HG03439 (cell line): ENCODE results near the gene EXOC3L4.
"Not testable (repeated sequence)": the region's sequence is repeated elsewhere in the genome, so short reads cannot be mapped to it uniquely, and the experiment has no call there.

Experiments
- ATAC-seq: cut with Tn5 transposase; IDR thresholded peaks from one replicate; pipeline ENCODE4 v1.9.1; 2021; ENCODE audit warnings: mild to moderate bottlenecking, moderate library complexity; ENCODE audit not compliant: unreplicated experiment

Gene EXOC3L4

DNA sequence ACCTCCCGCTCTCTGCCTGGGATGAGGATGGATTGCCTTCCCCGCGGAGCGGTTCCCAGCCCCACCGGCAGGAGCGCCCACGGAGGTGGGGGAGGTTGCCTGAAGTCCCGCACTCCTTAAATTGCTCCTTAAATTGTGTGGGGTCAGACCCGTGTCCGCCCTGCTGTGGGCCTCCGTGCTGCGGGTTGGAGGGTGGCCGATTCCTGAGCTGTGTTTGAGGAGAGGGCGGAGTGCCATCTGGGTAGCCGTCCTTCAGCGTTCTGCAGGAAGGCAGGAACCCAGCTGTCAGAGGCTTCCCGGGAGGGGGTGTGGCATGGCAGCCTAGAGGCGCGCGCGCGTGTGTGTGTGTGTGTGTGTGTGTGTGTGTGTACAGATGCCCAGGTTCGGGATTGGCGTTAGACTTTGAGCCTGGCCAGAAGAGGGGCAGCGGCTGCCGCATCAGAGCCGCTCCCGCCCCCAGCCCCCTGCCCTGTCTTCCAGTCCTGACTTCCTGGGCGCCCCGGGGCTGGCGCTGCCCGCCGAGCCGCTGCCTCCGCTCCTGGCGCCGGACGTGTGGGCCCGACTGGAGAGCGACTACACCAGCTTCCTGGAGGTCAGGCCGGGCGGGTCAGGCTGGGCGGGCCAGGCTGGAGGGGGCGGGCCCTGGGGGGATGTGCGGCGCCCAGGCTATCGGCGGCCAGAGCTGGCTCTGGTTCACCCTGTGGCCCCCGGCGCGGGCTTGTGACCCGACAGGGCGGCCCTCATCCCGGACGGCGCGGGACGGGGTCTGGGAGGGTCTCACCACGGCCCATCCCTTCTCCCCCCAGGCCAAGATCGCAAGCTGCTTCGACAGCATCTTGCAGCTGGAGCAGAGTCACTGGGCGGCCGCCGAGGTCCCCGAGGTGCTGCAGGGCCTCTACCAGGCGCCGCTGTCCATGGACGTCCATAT is 9.2 kb downstream of the EXOC3L4 start:
- ATAC-seq = no peak

DNA sequence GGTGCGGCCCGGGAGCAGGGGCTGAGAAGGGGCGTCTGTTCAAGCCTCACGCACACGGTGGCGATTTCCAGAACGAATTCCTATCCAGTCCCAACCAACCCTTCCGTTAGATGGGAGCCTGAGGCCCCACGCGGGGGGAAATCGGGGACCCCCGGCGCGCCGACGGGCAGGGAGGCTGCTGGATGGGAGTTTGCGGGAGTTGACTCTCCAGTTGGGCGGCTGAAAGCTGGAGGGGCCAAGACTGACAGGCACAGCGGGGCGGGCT is 9.8 kb downstream of the EXOC3L4 start:
- no peak for ATAC-seq

- ATAC-seq = no peak
These were observed 10.3 kb downstream of the EXOC3L4 start for GRCh38 chr14:103104654-103105452.

GRCh38 chr14:103105580-103106150 is 11.1 kb downstream of the EXOC3L4 start:
- ATAC-seq = no peak

DNA sequence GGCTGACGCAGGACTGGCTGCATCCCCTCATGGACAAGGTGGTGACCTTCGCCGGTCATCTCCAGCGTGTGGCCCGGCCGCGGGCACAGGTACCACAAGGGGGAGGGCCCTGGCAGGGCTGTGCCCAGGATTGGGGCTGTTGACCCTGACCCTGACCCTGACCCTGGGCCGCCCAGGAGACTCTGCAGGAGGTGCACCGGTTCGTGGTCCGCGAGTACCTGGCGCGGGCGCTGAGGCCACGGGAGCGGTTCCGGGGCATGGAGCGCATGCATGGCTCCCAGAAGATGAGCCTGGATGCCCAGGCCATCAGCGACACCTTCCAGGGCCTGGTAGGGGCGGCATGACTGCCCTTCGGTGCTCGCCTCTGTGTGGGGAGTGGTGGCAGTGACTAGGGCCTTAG is 12.9 kb downstream of the EXOC3L4 start:
- ATAC-seq = no peak

DNA sequence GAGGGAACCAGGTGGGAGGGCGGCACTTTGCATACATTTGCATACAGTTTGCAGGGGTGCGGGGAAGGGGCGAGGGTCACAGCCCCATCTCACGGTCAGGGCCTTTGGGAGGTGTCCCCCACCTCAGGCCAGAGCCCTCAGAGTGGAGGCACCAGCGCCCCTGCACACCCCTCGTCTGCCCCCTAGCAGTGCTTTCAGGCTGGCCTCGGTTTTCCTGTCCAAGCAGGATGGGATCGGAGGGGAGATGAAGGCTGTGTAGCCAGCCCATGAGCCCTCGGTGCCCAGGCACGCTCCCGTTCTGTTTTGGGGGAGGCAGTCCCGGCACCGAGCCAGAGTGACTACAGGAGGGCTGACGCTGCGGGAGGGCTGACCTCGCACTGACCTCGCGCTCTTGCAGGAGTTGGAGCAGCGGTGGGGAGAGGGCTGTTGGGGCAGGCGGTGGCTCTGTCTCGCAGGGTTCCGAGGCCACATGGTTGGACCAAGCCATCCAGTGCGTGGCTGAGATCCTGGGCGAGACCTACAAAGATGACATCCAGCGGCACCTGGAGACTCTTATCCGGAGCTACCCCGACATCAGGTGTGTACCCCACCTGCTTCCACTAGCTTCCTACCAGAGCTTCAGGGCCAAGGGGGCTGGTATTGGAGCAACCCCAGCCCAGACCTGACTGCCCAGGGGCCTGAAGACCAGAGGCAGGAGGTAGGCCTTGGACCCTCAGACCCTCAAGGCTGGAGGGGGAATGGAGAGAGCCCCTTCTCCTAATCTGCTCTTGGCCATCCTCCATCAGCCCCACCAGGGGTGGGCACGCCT is 13.6 kb downstream of the EXOC3L4 start:
- ATAC-seq = no peak

DNA sequence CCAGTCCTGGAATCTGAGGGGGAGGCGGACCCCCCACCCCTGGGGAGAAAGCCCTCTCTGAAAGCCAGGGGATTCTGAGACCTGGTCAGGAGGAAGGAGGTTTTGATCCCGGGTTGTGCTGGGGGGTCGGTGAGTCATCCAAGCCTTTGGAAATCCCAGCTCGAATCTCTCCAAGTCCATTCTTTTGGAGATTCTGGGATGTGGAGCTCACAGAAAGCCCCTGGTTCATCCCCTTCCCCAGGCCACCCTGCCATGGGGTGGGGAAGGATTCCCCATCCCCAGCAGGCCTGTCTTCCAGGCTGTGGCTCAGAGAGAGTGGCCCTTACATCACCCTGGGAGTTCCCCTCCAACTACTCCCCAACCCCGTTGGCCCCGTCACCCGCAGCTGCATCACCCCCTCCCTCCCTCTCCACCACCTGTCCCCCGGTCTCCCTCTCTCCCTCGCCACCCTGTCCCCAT is 14.3 kb downstream of the EXOC3L4 start:
- ATAC-seq = no peak

GRCh38 chr14:103109535-103110441 is 15.3 kb downstream of the EXOC3L4 start:
- ATAC-seq = no peak

DNA sequence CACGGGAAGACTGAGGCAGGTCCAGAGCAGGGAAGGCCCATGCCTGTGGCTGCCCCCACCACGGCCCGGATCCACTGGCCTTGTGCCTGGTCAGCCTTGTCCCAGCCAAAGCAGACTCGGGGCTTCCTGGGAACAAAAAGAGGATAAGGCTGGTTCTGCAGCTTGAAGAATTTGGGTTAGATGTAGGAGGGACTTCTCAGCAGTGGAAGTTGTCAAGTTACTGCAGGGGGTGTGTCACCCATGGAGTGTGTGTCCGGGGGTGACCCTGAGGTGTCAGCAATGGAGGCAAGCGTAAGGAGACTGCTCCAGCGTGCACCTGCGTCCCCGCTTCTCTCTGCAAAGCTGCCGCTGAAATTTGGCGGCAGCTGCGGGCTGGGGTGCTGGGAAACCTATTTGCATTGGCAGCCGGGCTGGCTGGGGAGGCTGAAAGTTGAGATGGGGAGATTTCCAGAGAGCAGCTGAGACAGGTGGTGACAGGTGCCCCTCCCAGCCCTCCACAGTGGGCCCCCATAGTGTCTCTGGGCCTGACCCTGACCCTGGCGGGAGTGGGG is 16.2 kb downstream of the EXOC3L4 start:
- ATAC-seq = no peak

GRCh38 chr14:103111232-103111868 is 16.8 kb downstream of the EXOC3L4 start:
- no peak for ATAC-seq

DNA sequence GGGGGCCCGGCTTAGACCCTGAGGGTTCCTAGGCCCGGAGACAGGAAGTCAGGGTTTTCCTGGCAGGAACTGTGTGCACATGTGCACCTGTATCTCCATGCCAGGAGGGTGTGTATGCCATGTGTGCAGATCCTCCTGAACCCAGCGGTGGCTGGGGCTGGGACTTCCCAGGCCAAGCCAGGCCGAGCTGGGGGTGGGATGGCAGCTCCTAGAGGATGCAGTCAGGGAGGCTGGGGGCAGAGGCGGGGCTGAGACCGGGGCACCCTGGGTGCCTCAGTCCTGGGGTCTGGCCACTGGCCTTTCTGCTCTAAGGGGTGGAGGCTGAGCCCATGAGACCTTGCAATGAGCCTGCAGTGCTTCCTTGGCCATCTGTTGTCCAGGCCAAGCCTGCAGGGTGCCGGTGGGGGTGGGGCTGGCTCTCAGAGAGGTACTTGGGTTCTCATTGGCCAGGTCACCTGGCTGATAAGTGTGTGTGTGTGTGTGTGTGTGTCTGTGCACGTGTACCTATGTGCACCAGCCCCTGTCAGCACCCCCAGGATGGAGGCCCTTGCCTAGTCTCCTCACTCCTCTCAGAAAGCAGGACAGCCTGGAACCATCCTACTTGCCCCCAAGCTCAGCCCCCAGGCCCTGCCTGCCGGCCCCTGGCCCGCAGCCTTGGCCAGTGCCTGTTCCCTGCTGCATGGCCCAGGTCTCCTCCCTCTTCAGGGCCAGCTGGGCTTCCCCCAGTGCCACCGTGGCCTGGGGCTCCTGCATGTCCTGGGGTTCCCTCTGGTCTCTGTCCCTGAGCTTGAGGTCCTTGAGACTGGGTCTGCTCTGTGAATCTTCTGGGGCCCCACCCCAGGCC is 18.1 kb downstream of the EXOC3L4 start:
- no peak for ATAC-seq

GRCh38 chr14:103113303-103113702 is 18.8 kb downstream of the EXOC3L4 start:
- no peak for ATAC-seq

GRCh38 chr14:103113774-103114173 is 19.2 kb downstream of the EXOC3L4 start:
- no peak for ATAC-seq

- ATAC-seq = not testable (repeated sequence)
These were observed 20.7 kb downstream of the EXOC3L4 start for GRCh38 chr14:103115086-103115679.

DNA sequence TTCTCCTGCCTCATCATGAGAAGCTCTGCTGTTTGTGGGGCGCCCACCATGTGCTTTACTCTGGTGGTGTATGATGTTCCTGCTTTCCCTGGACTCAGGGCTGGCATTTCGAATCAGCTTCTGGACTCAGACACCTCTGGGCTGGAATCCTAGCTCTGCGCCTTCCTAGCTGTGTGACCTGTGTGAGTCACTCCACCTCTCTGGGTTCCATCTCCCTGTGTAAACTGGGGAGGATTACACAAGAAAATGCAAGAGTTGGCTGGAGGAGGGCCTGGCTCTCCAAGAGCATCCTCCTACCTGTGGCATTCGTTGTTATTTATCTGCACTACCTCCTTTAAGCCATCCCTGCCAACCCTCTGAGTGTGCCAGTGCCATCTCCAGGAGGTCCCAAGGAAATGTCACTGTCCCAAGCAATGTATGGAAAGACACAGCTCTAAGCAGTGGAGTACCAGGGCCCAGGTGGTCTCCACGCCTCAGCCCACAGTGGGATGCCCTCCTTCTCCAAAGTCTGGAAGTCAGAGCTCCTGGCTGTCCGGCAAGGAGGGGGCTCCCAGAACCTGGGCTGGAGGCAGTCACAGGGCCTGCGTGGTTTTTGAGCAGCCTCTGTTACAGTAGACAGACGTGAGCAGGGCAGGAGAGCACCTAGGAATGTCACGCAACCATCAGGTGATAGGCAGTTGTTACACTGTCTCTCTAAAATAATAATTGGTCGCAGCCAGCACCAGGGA is 21.5 kb downstream of the EXOC3L4 start:
- ATAC-seq = no peak

GRCh38 chr14:103116636-103117035 is 22.1 kb downstream of the EXOC3L4 start:
- no peak for ATAC-seq

DNA sequence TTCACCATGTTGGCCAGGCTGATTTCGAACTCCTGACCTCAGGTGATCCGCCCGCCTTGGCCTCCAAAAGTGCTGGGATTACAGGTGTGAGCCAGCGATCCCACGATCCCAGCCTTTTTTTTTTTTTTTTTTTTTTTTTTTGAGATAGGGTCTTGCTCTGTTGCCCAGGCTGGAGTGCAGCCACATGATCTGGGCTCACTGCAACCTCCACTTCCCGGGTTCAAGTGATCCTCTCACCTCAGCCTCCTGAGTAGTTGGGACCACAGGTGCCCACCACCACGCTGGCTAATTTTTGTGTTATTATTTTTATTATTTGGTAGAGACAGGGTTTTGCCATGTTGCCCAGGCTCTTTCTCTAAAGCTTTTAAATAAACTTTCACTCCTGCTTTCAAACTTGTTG is 23.0 kb downstream of the EXOC3L4 start:
- ATAC-seq = not testable (repeated sequence)
